Tongue (tissue), 2 donors: ENCODE results near the gene PDE4D. TPM values are rescaled to one million over a fixed set of nuclear protein-coding genes. Genes with fewer than 3 reads are reported as not detected.

Experiments used
- DNase-seq: peaks from one replicate; pipeline ENCODE4 v3.0.0-alpha.2; 2015
- total RNA-seq: library from RNA; depleted of rRNA; stranded (reverse); fragments of >200 nt; gene quantifications from one replicate; pipeline ENCODE4 v1.2.3, GENCODE V29; 2014

PDE4D gene
- total RNA-seq, 1 donor from 2014 or later = 189 TPM

DNA sequence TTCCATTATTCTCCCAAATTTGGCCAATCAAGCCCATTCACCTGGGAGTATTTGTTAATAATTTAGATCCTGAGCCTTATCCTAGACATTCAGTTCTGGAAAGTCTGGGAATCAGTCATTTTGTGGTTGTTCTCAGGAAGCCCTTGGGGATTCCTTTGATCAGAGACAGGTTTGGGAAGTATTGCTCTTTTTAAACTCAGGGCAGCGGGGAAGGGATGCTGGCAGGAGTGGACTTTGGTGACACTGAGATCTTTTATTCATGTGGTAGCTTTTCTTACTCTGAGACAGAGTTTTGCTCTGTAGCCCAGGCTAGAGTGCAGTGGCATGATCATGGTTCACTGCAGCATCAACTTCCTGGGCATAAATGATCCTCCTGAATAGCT is 723.8 kb downstream of the PDE4D start:
- no peak for DNase-seq

- no peak for DNase-seq
These were observed 724.3 kb downstream of the PDE4D start for GRCh38 chr5:59169081-59169767.

- DNase-seq = no peak
These were observed 725.5 kb downstream of the PDE4D start for GRCh38 chr5:59168067-59168466.

DNA sequence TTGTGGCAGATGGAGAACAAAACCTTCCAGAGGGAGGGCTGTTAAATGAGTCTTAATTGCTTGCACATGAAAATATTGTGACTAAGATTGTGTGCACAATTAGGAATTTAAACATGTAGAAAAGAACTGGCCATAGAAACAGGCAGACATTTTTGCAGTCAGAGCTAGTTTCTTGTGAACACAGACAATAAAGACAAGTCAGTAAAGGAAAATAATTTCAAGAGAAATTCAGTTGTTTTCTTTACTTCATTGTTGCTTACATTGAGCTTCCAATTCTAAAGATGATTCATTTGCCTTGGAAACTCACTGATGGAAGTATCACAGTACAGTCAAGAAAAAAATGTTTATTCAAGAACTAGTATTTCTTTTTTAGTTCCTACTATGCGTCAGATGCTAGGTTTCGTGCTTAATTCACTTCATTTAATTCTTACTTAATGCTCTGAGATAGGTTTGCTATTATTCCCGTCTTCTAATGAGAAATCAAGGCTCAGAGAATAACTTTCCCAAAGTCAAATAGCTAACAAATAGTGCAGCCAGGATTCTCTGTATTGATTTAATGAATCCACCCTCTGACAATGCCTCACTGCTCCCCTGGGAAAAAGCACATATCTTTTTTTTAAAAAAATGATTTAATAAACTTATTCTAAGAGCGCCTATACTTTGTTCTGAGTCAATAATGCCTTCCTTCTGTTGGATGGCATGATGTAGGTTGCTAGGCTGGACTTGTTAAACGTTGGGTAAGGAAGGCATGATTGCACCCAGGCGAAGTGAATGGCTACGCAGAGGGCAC is 729.3 kb downstream of the PDE4D start:
- DNase-seq = no peak

DNA sequence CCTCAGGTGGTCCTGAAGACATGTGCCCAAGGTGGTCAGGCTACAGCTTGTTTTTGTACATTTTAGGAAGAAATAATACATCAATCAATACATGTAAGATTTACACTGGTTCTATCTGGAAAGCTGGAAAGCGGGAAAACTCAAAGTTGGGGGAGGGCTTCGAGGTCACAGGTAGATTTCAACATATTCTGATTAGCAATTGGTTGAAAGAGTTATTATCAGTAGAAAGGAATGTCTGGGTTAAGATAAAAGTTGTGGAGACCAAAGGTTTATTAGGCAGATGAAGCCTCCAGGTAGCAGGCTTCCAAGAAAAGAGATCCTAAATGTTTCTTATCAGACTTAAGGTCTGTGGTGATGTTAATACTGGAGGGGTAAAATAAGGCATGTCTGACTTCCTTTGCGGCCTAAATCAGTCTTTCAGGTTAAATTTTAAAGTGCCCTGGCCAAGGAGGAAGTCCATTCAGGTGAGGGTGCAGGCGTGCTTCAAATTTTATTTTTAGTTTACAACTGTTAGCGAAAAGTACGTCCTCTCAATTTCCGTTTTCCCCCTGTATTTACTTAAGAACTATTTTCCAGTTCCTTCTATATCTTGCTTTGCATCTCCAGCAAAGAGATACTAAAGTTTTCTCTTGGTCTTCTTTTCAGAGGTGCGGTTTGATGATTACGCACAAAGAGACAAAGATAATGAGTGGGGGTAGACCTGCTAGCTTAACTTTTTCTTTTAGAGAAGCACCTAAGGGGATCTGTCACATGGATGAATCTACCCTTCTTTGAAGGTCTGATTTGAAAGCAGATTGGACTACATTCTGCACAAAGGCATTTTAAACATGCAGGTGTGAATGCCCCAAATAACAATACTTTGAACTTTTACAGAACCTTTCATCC is 732.1 kb downstream of the PDE4D start:
- DNase-seq = no peak

DNA sequence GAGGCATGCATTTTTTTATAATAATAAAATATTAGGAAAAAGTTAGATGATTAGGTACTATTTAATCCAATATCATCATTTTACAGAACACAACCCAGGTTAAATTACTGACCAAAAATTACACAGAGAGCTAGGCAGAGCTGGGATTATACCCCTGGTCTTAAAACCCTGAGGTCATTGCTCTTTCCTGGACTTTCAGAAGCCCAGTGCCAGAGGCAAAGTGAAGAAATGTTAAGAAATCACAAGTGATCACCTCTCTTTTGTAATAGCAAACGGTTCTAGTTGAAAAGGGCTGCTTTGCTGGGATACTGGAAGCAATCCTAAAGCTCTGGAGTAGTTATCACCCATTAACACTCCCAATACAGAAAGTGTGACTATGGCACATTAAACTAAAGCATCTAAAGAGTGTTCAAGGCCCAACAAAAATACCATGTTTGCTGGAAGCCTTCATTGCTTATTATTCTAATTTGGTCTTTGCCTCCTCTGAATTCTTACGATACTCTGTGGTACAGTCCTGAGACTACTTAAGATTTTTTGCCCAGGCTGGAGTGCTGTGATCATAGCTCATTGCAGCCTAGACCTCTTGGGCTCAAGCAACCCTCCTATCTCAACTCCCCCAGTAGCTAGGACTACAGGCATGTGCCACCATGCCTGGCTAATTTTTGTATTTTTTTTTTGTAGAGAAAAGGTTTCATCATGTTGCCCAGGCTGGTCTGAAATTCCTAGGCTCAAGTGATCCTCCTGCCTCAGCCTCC is 734.7 kb downstream of the PDE4D start:
- no peak for DNase-seq

GRCh38 chr5:59158165-59158564 is 735.4 kb downstream of the PDE4D start:
- peak; percentile 79 for DNase-seq

GRCh38 chr5:59157068-59157467 is 736.5 kb downstream of the PDE4D start:
- peak; percentile 53 for DNase-seq

GRCh38 chr5:59152701-59153245 is 740.8 kb downstream of the PDE4D start:
- DNase-seq = peak; percentile 35

- no peak for DNase-seq
These were observed 742.2 kb downstream of the PDE4D start for GRCh38 chr5:59151162-59151889.

GRCh38 chr5:59149827-59150226 is 743.7 kb downstream of the PDE4D start:
- DNase-seq = no peak

GRCh38 chr5:59149271-59149670 is 744.3 kb downstream of the PDE4D start:
- no peak for DNase-seq

- no peak for DNase-seq
These were observed 746.8 kb downstream of the PDE4D start for GRCh38 chr5:59146729-59147128.

- no peak for DNase-seq
These were observed 749.6 kb downstream of the PDE4D start for GRCh38 chr5:59143926-59144333.

DNA sequence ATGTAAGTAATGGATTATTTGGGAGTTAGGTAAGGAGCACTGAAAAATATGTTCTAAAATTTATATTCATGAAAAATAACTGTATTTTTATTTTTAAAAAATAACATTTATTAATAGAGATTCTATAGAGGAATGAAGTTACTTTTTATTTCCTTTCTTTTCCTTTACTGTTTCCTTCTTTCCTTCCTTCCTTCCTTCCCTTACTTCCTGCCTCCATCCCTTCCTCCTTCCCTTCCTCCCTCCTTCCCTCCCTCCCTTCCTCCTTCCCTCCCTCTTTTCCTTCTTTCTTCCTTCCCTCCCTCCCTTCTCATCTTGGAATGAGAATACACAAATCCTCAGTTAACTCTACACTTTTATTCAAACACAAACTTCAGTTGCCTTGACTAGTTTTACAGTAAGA is 750.6 kb downstream of the PDE4D start:
- DNase-seq = no peak

DNA sequence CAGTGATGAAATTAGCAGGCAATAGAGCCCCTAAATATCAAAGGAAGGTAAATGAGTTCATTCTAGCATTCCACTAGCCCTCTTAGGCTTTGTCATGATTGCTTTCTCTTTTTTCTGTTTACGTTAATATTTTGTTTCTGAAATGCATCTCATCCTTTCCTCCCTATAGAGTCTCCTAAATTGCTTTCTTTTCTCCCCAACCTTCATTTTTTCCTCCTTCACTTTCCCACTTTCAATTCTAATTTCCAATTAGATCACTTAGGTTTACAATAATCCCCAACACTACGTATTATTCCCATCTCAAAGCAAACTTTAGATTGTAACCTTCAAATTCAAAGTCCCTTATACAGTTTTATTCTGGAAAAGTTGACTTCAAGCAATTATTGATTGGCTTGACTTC is 751.4 kb downstream of the PDE4D start:
- no peak for DNase-seq

DNA sequence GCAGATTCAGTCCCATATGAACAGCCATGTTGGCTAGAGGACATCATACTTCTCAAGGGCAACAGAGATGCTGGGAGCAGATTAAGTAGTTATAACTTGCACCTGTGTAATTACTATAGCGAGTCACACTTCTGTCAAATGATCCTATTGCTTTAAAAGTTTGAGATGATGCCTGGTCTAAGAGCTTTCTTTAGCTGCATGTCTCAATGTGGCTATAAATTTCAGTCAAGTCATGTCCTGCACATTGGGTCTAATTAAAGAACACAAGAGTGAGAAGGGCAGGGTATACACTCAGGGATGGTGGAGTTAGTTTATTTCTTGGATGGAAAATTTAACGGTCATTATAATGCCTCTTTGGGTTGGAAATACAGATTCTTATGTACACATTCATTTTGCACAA is 753.4 kb downstream of the PDE4D start:
- DNase-seq = no peak

GRCh38 chr5:59139695-59140094 is 753.8 kb downstream of the PDE4D start:
- no peak for DNase-seq

DNA sequence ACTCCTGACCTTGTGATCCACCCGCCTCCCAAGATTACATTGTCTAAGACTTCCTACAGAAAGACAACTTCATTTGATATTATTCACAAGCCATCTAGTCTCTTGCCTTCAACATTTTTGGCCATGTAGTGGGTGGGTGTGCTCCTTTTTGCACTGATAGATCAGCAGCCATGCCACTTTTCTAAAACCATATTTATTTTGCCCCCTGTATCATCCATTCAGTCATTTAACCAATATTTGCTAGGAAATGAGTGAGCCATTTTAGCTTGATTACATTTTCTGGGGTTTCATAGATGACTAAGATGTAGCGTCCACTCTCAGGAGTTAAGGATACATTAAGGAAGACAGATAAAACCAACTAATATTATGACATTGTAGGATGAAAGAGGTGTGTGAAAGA is 755.0 kb downstream of the PDE4D start:
- DNase-seq = no peak

- no peak for DNase-seq
These were observed 755.7 kb downstream of the PDE4D start for GRCh38 chr5:59137846-59138245.

DNA sequence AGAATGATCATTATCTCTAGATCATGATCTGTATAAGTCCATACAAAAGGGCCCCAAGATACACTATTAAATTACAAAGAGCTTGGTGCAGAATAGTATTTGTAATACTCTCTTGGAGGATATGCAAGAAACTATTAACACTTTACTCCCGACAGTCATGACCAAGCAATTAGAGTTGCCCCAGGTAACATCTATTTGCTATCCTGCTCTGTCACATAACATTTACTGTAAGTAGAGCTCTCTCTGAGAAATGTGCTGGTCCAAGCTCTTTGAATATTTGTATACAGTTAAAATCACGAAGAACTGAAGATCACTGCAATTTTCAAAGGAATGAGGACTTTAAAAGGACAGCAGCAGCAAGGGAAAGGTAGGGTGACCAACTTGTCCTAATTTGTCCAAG is 757.0 kb downstream of the PDE4D start:
- no peak for DNase-seq
